Psoas muscle (tissue), 8 donors: ENCODE data around the gene HCFC2. TPM values are rescaled to one million over a fixed set of nuclear protein-coding genes. Genes with fewer than 3 reads are reported as not detected.
"Not testable (repeated sequence)": the region's sequence is repeated elsewhere in the genome, so short reads cannot be mapped to it uniquely, and the experiment has no call there.

ENCODE experiments used
- ATAC-seq, 4 donors: fragments of 200-7000 bp; cut with Tn5 transposase; one replicate each; pipeline ENCODE4 v1.9.1; 2020; ENCODE audit warnings: moderate library complexity in 3 of 4, mild to moderate bottlenecking in 2 of 4
- DNase-seq, 2 donors: peaks; one replicate each; pipeline ENCODE4 v3.0.0-alpha.2; 2020
- H3K27ac ChIP-seq: fragments of 200-600 bp; one replicate; pipeline ENCODE4 v1.8.0; 2022
- H3K27me3 ChIP-seq, 3 donors: fragments of 200-600 bp in 1 of 3; one replicate each; pipeline versions ENCODE4 v1.6.1 to v1.8.0; 2013 to 2022; ENCODE audit warnings: low read length in 2 of 3, mild to moderate bottlenecking in 2 of 3, moderate library complexity in 1 of 3; ENCODE audit not compliant: insufficient read depth in 3 of 3
- H3K36me3 ChIP-seq, 2 donors: fragments of 200-600 bp in 1 of 2; one replicate each; pipeline versions ENCODE4 v1.6.1 to v1.8.0; 2013 to 2022; ENCODE audit warnings: low read depth in 1 of 2, mild to moderate bottlenecking in 1 of 2, moderate library complexity in 1 of 2; ENCODE audit not compliant: insufficient read depth in 1 of 2
- H3K4me1 ChIP-seq: fragments of 200-600 bp; one replicate; pipeline ENCODE4 v1.8.0; 2022
- H3K4me3 ChIP-seq: fragments of 200-600 bp; one replicate; pipeline ENCODE4 v1.8.0; 2022; ENCODE audit warnings: mild to moderate bottlenecking
- H3K9me3 ChIP-seq: fragments of 200-600 bp; one replicate; pipeline ENCODE4 v1.8.0; 2022
- WGBS, 3 donors: extraction: QIAGEN DNeasy Blood & Tissue Kit; methylation state at CpG; one replicate each; pipeline versions ENCODE4 v1.1.6 to v1.1.7; 2013; 5-methylcytosine and 5-hydroxymethylcytosine counted together
- intact Hi-C, 2 donors: fragments of 100-400 bp; cut with DNase I; formaldehyde crosslinking; loops; one replicate each; pipeline versions ENCODE4 v1.11.0 to v1.14.2; 2022
- polyA plus RNA-seq, 3 donors: library from polyadenylated mRNA; stranded (reverse); fragments of 200-250 nt; gene quantifications; one replicate each; pipeline ENCODE4 v1.2.3, GENCODE V29; 2013
- total RNA-seq, 4 donors: library from RNA; stranded (reverse); fragmentation: NEBNext Ultra II Directional in 2 of 4; extraction: Animal tissue kit (Norgen Biotek cat#: 25700) in 2 of 4; gene quantifications; one replicate each; pipeline versions ENCODE4 v1.2.1 to v1.2.4, GENCODE V29; 2021 to 2023
- TF ChIP-seq, protein P1 (sequence below): fragments of 200-600 bp; IDR thresholded peaks from one replicate; pipeline ENCODE4 v1.8.0; 2022; ENCODE audit warnings: antibody characterized with exemption
- donor health status: healthy with polysubstance abuse.
- donor health status: DM: no; HTN: no; CAD: no; lungs with moderate emphysema.
- donor health status: Bipolar disorder and iron deficiency.
- donor health status: healthy.
- donor health status: DM: yes; HTN: yes; CAD: no.
- donor health status: DM: no; HTN: no; CAD: no.
- donor health status: DM: no; HTN: no; CAD: no.
- donor health status: DM: yes; HTN: yes; CAD: no.

Gene HCFC2
- total and polyA plus RNA-seq, 7 donors, result 10.1 to 27.8 (median 22.8) TPM

DNA sequence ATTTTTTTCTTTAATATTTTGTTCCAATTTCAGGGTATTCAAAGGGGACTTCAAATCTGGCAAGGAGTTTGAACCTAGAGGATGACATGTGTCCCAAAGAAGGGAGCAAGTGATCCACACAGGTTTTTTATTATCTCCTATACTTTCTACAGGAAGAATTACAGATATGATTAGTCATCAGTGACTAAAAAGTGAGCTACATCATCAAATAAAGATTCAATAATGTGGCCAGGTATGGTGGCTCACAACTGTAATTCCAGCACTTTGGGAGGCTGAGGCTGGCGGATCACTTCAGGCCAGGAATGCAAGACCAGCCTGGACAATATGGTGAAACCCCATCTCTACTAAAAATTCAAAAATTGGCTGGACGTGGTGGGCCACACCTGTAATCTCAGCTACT lies 38.6 kb upstream of the HCFC2 start:
- ATAC-seq (no peak), DNase-seq (no peak)
- no peak overlapping the region for H3K4me3 ChIP-seq
- H3K27ac ChIP-seq, result no peak overlapping the region
- no peaks in the 10 kb centered on the region for H3K9me3 ChIP-seq
- H3K36me3 ChIP-seq, result no peaks in the 10 kb centered on the region
- 95 to 98% (median 97%) methylated on average over 2 of the region's 2 CpGs for WGBS, 3 donors
- intact Hi-C loops, result no loop called here
- no peaks in the 10 kb centered on the region for H3K4me1 ChIP-seq
- H3K27me3 ChIP-seq, result no peaks in the 10 kb centered on the region
- TF ChIP-seq, protein P1, sequence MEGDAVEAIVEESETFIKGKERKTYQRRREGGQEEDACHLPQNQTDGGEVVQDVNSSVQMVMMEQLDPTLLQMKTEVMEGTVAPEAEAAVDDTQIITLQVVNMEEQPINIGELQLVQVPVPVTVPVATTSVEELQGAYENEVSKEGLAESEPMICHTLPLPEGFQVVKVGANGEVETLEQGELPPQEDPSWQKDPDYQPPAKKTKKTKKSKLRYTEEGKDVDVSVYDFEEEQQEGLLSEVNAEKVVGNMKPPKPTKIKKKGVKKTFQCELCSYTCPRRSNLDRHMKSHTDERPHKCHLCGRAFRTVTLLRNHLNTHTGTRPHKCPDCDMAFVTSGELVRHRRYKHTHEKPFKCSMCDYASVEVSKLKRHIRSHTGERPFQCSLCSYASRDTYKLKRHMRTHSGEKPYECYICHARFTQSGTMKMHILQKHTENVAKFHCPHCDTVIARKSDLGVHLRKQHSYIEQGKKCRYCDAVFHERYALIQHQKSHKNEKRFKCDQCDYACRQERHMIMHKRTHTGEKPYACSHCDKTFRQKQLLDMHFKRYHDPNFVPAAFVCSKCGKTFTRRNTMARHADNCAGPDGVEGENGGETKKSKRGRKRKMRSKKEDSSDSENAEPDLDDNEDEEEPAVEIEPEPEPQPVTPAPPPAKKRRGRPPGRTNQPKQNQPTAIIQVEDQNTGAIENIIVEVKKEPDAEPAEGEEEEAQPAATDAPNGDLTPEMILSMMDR, result no peak

DNA sequence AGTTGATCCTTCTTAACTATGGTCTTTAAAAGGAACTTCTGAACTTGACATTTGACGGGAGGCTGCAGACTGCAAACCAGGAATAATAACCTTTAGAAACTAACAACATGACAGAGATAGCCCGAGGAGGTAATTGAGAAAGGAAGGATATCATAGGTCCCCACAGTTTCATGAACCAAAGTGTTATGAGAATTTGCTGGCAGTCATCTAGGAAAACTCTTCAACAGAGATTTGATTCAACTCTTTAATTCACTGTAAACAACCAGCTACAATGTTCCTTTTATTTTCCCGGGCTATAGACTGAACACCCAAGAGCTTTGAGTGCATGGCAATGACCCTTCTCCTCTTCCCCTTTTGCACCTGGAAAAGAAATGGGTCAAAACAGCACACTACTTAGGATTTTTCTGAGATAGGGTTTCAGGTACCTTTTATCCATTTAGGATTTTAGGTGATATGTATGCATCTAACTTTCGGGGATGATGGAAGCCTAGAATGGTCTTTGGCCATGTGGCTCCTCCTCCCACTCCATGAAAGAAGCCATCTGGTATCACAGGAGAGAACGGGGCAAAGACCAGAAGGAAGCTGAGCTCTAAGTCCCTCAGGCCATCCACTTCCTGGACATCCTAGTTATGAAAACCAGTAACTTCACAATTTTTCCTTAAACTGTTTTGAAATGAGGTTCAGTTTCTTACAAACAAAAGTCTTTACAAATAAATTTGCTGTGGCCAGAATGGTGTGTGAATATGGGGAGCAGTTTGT lies 37.3 kb upstream of the HCFC2 start:
- no peak overlapping the region for H3K4me3 ChIP-seq
- no peaks in the 10 kb centered on the region for H3K9me3 ChIP-seq
- no peaks in the 10 kb centered on the region for H3K27me3 ChIP-seq
- TF ChIP-seq, protein P1, result no peak
- ATAC-seq (no peak), DNase-seq (no peak)
- intact Hi-C loops, result no loop called here
- no peaks in the 10 kb centered on the region for H3K36me3 ChIP-seq
- 36 to 38% (median 37%) methylated on average over 5 of the region's 5 CpGs for WGBS, 3 donors
- no peaks in the 10 kb centered on the region for H3K4me1 ChIP-seq
- no peak overlapping the region for H3K27ac ChIP-seq

DNA sequence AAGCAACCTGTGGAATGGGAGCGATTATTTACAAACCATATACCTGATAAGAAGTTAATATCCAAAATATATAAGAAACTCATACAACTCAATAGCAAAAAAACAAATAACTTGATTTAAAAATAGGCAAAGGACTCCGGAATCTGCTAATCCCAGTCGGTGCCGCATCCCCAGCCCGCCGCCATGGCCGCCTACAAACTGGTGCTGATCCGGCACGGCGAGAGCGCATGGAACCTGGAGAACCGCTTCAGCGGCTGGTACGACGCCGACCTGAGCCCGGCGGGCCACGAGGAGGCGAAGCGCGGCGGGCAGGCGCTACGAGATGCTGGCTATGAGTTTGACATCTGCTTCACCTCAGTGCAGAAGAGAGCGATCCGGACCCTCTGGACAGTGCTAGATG lies 33.7 kb upstream of the HCFC2 start:
- ATAC-seq, result not testable (repeated sequence)

DNA sequence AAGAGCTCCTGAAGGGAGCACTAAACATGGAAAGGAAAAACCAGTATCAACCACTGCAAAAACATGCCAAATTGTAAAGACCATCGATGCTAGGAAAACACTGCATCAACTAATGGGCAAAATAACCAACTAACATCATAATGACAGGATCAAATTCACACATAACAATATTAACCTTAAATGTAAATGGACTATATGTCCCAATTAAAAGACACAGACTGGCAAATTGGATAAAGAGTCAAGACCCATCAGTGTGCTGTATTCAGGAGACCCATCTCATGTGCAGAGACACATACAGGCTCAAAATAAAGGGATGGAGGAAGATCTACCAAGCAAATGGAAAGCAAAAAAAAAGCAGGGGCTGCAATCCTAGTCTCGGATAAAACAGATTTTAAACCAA lies 28.2 kb upstream of the HCFC2 start:
- DNase-seq, H3K4me3 ChIP-seq, H3K27ac ChIP-seq, H3K27me3 ChIP-seq, H3K9me3 ChIP-seq, H3K36me3 ChIP-seq, intact Hi-C loops, ATAC-seq, H3K4me1 ChIP-seq: not testable (repeated sequence)
- 87 to 90% (median 90%) methylated on average over 2 of the region's 2 CpGs for WGBS, 3 donors

More for the DNA sequence above, 33.7 kb upstream of the HCFC2 start:
- H3K4me1 ChIP-seq, H3K36me3 ChIP-seq, intact Hi-C loops, DNase-seq, H3K27me3 ChIP-seq, H3K27ac ChIP-seq, H3K9me3 ChIP-seq, H3K4me3 ChIP-seq: not testable (repeated sequence)
- 93 to 99% (median 96%) methylated on average over 7 to 10 of the region's 27 CpGs for WGBS, 3 donors

DNA sequence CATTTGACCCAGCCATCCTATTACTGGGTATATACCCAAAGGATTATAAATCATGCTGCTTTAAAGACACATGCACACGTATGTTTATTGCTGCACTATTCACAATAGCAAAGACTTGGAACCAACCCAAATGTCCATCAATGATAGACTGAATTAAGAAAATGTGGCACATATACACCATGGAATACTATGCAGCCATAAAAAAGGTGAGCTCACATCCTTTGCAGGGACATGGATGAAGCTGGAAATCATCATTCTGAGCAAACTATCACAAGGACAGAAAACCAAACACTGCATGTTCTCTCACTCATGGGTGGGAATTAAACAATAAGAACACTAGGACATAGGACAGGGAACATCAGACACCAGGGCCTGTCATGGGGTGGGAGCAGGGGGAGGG lies 24.6 kb upstream of the HCFC2 start:
- H3K27me3 ChIP-seq, H3K36me3 ChIP-seq, DNase-seq, H3K4me1 ChIP-seq, H3K9me3 ChIP-seq, H3K4me3 ChIP-seq, H3K27ac ChIP-seq, intact Hi-C loops, ATAC-seq: not testable (repeated sequence)
- 83 to 97% (median 85%) methylated on average over 1 of the region's 1 CpG for WGBS, 3 donors

DNA sequence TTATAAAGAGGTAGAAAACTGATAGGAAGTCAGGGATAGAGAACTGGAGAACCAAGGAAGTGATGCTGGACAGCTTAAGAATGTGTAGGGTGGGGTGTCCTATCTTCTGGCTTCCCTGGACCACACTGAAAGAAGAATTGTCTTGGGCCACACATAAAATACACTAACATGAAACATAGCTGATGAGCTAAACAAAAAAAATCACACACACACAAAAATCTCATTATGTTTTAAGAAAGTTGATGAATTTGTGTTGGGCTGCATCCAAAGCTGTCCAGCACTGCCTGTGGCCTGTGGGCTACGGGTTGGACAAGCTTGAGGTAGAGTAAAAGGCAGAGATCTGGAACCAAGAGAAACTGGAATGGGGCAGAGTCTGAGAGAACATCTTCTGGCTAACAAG lies 21.8 kb upstream of the HCFC2 start:
- DNase-seq, result no peak
- TF ChIP-seq, protein P1, result no peak
- Histone ChIP-seq H3K4me3 (no peak overlapping the region), H3K36me3 (no peaks in the 10 kb centered on the region), H3K27me3 (no peaks in the 10 kb centered on the region), H3K4me1 (peaks cover 4% of the 10 kb centered on the region), H3K27ac (no peak overlapping the region), H3K9me3 (no peaks in the 10 kb centered on the region)
- 67 to 88% (median 71%) methylated on average over 1 of the region's 1 CpG for WGBS, 3 donors
- intact Hi-C loops, result no loop called here
- no peak for ATAC-seq
